Osteocyte (in vitro differentiated cells): Measurements from ENCODE around the gene DGKK. TPM values are rescaled to one million over a fixed set of nuclear protein-coding genes. Genes with fewer than 3 reads are reported as not detected.

Source experiments
- DNase-seq: peaks from one replicate; pipeline ENCODE4 v3.0.0; 2021; ENCODE audit warnings: mixed read lengths; ENCODE audit not compliant: unreplicated experiment; ENCODE audit errors: extremely low spot score
- H3K27ac Mint-ChIP-seq: one replicate; pipeline ENCODE4 v1.8.0; 2021; ENCODE audit warnings: mild to moderate bottlenecking, mixed read lengths; ENCODE audit not compliant: unreplicated experiment
- H3K27me3 Mint-ChIP-seq: one replicate; pipeline ENCODE4 v1.8.0; 2021; ENCODE audit warnings: mixed read lengths; ENCODE audit not compliant: unreplicated experiment
- H3K36me3 Mint-ChIP-seq: one replicate; pipeline ENCODE4 v1.8.0; 2021; ENCODE audit warnings: mixed read lengths; ENCODE audit not compliant: unreplicated experiment
- H3K4me1 Mint-ChIP-seq: one replicate; pipeline ENCODE4 v1.8.0; 2021; ENCODE audit warnings: mixed read lengths; ENCODE audit not compliant: unreplicated experiment
- H3K4me3 Mint-ChIP-seq: one replicate; pipeline ENCODE4 v1.8.0; 2021; ENCODE audit warnings: mild to moderate bottlenecking, moderate library complexity, mixed read lengths; ENCODE audit not compliant: unreplicated experiment
- H3K9me3 Mint-ChIP-seq: one replicate; pipeline ENCODE4 v1.8.0; 2021; ENCODE audit warnings: mixed read lengths; ENCODE audit not compliant: unreplicated experiment
- total RNA-seq: library from RNA; stranded (reverse); gene quantifications from 2 replicates; pipeline ENCODE4 v1.2.1, GENCODE V29; 2021
- TF ChIP-seq, protein P1 (sequence below): fragments of 200-600 bp; sonication (generic); IDR thresholded peaks from 2 replicates; pipeline ENCODE4 v1.5.0; 2021; ENCODE audit warnings: antibody characterized with exemption, mild to moderate bottlenecking, moderate library complexity

The DGKK gene
- total RNA-seq, 1 donor from 2014 or later: not detected

GRCh38 chrX:50432829-50433289 lies 37.8 kb downstream of the DGKK start:
- no peaks in the 10 kb centered on the region for H3K36me3 Mint-ChIP-seq
- H3K27ac Mint-ChIP-seq: no peak overlapping the region
- no peaks in the 10 kb centered on the region for H3K9me3 Mint-ChIP-seq
- no peaks in the 10 kb centered on the region for H3K27me3 Mint-ChIP-seq
- DNase-seq: no peak
- TF ChIP-seq, protein P1, sequence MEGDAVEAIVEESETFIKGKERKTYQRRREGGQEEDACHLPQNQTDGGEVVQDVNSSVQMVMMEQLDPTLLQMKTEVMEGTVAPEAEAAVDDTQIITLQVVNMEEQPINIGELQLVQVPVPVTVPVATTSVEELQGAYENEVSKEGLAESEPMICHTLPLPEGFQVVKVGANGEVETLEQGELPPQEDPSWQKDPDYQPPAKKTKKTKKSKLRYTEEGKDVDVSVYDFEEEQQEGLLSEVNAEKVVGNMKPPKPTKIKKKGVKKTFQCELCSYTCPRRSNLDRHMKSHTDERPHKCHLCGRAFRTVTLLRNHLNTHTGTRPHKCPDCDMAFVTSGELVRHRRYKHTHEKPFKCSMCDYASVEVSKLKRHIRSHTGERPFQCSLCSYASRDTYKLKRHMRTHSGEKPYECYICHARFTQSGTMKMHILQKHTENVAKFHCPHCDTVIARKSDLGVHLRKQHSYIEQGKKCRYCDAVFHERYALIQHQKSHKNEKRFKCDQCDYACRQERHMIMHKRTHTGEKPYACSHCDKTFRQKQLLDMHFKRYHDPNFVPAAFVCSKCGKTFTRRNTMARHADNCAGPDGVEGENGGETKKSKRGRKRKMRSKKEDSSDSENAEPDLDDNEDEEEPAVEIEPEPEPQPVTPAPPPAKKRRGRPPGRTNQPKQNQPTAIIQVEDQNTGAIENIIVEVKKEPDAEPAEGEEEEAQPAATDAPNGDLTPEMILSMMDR: no peak
- no peaks in the 10 kb centered on the region for H3K4me1 Mint-ChIP-seq
- H3K4me3 Mint-ChIP-seq: no peak overlapping the region

GRCh38 chrX:50431623-50432022 lies 39.0 kb downstream of the DGKK start:
- no peak overlapping the region for H3K27ac Mint-ChIP-seq
- H3K9me3 Mint-ChIP-seq: no peaks in the 10 kb centered on the region
- H3K36me3 Mint-ChIP-seq: no peaks in the 10 kb centered on the region
- no peaks in the 10 kb centered on the region for H3K4me1 Mint-ChIP-seq
- H3K27me3 Mint-ChIP-seq: no peaks in the 10 kb centered on the region
- TF ChIP-seq, protein P1: no peak
- no peak overlapping the region for H3K4me3 Mint-ChIP-seq
- no peak for DNase-seq

- no peaks in the 10 kb centered on the region for H3K9me3 Mint-ChIP-seq
- DNase-seq: no peak
- TF ChIP-seq, protein P1: no peak
- no peak overlapping the region for H3K4me3 Mint-ChIP-seq
- H3K4me1 Mint-ChIP-seq: no peaks in the 10 kb centered on the region
- no peaks in the 10 kb centered on the region for H3K27me3 Mint-ChIP-seq
- no peaks in the 10 kb centered on the region for H3K36me3 Mint-ChIP-seq
- H3K27ac Mint-ChIP-seq: no peak overlapping the region
Measured at GRCh38 chrX:50430917-50431575, 39.6 kb downstream of the DGKK start.

- TF ChIP-seq, protein P1: no peak
- H3K4me3 Mint-ChIP-seq: no peak overlapping the region
- no peaks in the 10 kb centered on the region for H3K4me1 Mint-ChIP-seq
- no peak for DNase-seq
- no peak overlapping the region for H3K27ac Mint-ChIP-seq
- no peaks in the 10 kb centered on the region for H3K36me3 Mint-ChIP-seq
- no peaks in the 10 kb centered on the region for H3K9me3 Mint-ChIP-seq
- no peaks in the 10 kb centered on the region for H3K27me3 Mint-ChIP-seq
Measured at GRCh38 chrX:50428174-50428573, 42.5 kb downstream of the DGKK start.

DNA sequence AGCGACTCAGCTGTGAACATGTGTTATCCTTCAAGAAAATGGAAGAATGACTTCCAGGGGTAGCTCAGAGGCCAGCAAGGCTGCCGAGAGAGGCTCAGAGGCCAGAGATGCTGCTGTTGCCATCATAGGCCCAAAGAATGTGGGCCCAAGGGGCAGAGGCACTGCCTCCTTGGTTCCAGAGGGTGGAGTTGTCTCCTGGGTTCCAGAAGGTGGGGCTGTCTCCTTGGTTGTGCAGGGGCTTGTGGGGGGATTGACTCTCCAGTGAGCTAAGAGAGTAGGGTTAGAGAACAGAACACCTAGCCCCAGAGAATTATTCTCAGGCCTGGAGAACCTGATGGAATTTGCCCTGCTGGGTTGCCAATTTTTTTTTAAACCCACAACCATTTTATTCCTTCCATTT lies 62.6 kb downstream of the DGKK start:
- no peaks in the 10 kb centered on the region for H3K4me1 Mint-ChIP-seq
- H3K36me3 Mint-ChIP-seq: no peaks in the 10 kb centered on the region
- TF ChIP-seq, protein P1: no peak
- DNase-seq: no peak
- H3K27ac Mint-ChIP-seq: no peak overlapping the region
- no peak overlapping the region for H3K4me3 Mint-ChIP-seq
- no peaks in the 10 kb centered on the region for H3K27me3 Mint-ChIP-seq
- H3K9me3 Mint-ChIP-seq: peaks cover 14% of the 10 kb centered on the region
